HG02759 (cell line): ENCODE measurements around the gene MARVELD1.
"Not testable (repeated sequence)": the region's sequence is repeated elsewhere in the genome, so short reads cannot be mapped to it uniquely, and the experiment has no call there.

Experiments
- ATAC-seq: cut with Tn5 transposase; IDR thresholded peaks from one replicate; pipeline ENCODE4 v1.9.1; 2021; ENCODE audit warnings: mild to moderate bottlenecking, moderate library complexity; ENCODE audit not compliant: unreplicated experiment

Gene MARVELD1

DNA sequence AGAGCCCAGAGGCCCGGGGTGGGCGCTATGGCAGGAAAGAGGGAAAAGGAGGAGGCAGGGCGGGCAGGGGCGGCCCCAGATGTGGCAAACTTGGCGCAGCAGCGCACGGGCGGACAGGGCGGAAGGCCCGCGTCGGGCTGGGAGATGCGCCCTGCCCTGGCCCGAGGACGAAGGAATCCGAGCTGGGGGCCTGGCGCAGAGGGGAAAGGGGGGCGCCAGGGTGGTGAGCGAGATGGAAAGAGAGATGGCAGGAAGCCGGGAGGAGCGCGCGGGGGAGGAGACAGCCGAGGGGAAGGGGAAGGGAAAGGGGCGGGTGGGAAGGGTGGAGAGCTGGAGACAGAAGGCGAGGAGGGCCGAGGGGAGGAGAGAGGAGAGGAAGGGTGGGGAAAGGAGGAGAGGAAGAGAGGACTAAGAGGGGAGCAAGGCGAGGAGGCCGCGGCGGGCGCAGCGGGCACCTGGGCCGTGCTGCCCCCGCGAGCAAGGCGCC lies at the start of gene MARVELD1:
Gene MARVELD1 (plus strand): TSS at position 392 of the 487 bp plus-strand sequence. CDS start 147 bp downstream, outside the sequence.
- ATAC-seq, result no peak

DNA sequence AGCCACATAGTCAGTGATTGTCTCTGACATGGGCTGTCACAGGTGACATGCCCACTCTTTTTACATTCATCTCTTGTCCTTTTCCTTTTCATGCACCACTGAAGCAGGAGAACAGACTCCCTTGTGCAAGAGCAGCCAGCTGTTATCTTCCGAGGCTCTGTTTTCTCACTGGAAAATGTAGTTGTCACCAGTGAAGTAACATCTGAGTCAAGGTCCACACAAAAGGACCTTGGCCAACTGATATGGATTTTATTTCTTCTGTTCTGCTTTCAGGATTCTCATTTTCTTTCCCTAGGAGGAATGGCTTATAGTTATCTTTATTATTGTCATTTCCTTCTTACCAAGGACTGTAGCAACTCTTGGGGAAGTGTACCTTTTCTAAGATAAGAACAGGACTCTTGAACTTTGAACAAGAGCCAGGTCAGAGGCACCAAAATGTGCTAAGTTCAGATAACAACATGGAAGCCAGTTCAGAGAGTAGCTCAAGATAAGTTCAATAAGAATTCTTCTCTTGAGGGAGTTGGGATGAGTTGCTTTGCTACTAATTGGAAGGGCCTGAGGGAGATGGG lies 49.2 kb upstream of the MARVELD1 start:
- ATAC-seq, result no peak

- ATAC-seq, result no peak
Observed at GRCh38 chr10:97666992-97667391, 46.5 kb upstream of the MARVELD1 start.

DNA sequence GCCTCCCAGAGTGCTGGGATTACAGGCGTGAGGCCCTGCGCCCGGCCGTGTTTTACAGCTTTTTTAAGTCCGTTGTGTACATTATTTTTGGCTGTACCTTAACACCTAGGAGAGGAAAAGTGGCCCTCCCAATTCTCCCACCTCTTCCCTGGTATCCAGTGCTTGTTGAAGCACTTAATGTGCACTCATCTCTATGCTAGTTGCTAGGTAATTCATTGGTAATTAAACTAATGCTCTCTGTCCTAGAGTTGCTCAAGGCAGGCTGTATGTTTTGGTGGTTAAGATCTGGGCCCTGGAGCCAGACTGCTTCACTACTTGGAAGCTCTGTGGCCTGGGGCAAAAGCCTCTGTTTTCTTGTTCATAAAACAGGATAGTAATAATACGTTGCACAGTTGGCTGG lies 46.1 kb upstream of the MARVELD1 start:
- ATAC-seq, result no peak

DNA sequence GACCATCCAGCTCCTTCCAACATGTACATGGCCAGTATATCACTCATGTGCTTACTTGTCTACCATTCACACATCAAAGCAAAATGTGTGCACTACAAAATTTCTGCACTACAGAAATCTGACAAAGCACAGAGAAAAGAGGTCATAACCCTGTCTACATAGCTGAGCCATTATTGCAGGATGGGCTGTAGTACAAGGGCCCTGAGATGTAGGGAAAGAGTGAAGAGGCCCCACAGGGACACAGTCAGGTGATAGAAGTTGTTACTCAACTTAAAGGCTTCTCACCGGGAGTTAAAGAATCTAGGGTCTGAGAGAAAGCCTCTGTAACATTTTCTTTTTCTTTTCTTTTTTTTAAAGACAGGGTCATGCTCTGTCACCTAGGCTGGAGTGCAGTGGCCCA lies 44.0 kb upstream of the MARVELD1 start:
- no peak for ATAC-seq

GRCh38 chr10:97673736-97674525 lies 39.6 kb upstream of the MARVELD1 start:
- ATAC-seq, result no peak

DNA sequence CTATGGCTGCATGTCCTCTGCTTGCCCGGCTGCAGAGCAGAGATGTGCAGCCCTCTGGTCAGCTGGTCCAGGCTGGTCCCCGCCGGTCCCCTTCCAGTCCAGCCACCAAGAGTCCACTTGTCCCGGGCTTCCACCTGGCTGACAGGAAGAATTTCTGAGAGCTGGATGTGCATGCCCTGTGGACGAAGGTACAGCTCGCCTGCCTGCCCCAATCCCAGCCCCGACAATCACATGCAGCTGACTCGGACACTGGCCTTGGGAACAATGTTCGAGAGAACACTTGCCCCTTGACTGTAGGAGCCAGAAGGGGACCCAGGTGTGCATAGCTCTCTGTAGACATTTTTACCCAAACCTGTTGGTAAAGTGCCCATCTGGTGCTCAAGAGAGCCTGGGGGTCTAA lies 38.3 kb upstream of the MARVELD1 start:
- ATAC-seq, result no peak

- ATAC-seq, result peak; percentile 70
Observed at GRCh38 chr10:97676770-97677581, 36.6 kb upstream of the MARVELD1 start.

GRCh38 chr10:97679594-97679993 lies 33.9 kb upstream of the MARVELD1 start:
- ATAC-seq, result no peak

DNA sequence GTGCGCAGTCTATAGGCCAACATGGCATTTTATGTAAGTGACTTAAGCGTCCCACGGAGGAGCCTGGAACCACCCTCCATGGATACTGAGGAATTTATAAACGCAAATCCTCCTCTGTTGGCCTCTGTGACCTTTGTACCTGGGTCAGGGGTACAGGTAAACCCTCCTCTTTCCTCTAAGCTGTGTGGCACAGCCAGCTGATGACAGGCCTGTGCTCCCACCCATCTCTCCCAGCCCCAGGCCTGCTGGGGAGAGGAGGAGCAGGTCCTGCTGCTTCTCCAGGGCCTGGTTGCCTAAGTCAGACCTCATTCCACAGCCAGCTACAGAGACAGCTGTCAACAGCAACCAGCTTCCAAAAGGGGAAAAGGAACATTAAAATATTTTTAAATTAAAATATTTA lies 31.5 kb upstream of the MARVELD1 start:
- no peak for ATAC-seq

DNA sequence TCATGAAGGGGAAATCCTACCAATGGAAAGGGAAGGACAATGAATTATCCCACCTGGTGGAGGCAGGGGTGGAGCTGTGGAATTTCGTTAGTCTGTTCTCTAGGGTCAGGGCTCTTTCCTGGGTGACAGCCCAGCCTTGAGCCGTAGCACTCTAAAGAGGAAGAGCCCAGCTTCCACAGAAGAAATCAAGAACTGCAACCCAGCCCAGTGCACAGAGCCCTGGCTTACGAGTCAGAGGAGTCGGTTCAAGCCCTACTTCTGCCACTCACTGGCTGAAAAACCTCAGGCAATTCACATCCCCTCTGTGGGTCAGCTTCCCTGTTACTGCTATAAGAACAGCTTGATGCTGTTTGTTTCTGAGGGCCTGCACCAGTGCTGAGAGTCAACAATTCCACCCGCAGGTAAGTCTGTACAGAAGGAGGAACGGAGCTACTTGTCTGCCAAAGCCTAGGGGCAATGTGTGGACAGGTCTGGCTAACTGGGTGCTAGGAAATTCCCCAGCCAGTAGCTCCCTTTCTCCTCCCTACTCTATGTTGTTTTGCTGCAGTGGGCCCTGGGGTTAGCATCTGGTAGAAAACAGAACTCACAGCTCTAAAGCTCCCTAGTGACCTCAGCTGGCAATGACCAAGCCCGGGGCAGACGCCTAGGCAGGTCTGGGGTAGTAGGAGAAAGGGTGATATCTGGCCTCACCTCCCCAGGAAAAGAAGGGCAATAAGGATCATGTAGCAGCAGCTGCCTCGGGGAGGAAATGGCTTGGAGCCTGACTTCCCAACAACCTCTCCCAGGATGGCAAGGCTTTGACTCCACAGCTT lies 29.8 kb upstream of the MARVELD1 start:
- ATAC-seq, result no peak

DNA sequence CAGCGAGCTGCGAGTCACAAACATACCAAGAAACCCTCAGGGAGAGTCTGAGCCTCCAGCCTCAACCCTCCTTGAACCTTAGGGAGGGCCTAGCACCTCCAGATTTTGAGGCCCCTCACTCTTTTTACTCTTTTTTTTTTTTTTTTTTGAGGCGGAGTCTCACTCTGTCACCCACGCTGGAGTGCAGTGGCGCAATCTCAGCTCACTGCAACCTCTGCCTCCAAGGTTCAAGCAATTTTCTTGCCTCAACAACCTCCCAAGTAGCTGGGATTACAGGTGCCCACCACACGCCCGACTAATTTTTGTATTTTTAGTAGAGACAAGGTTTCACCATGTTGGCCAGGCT lies 29.2 kb upstream of the MARVELD1 start:
- ATAC-seq, result not testable (repeated sequence)

DNA sequence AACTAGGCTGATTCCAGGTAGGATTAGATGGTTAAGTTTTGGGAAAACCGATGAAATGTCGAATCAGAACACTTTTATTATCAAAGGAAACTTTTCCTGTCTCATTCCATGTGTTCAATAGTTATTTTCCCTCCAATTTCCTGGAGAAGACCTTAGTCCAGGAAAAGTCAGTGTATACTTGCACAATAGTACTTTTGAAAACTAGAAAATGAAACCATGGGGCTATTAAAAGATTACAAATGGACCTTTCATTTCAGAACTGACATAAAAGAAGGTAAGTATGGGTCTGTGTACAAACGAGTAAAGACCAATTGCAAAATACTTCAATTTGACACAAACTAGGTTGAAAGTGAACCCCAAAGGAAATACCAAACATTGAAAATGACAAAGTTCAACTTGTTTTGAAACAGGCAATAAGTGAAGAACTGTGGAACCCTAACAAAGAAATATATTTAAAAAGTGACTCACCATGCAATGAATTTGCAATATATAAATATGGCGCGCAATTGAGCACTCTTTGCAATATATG lies 28.6 kb upstream of the MARVELD1 start:
- ATAC-seq, result no peak

DNA sequence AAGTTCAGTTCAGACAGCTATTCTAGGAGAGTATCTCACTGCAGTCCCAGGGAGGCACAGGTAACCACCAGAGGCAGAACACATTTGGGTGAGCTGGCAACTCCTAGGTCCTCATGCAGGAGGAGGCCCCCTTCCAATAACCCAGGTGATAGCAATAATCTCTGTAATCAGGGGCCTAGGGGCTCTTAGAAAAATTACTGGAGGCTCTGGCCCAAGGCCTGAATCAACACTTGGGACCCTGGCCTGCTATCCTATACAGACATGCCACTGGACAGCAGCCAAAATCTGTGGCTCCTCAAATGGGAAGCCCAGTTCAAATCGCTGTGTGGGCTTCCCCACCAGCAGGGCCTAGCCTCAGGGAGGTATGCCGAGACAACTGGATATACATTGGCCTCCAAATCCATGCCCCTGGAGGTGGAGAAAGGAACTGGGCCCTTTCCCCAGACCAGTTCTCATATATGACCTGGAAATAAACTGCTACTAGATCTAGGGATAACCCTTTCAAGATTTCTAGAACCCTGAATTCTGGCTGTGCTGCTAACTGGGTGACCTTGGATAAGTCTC lies 28.1 kb upstream of the MARVELD1 start:
- ATAC-seq, result no peak

GRCh38 chr10:97686301-97686961 lies 27.1 kb upstream of the MARVELD1 start:
- no peak for ATAC-seq

- peak; percentile 93 for ATAC-seq
Observed at GRCh38 chr10:97686962-97687784, 26.4 kb upstream of the MARVELD1 start, which contains the start of gene AVPI1. TSS of gene AVPI1 (minus strand) at chr10:97687241. CDS start at chr10:97679905, 7,336 bp downstream.

DNA sequence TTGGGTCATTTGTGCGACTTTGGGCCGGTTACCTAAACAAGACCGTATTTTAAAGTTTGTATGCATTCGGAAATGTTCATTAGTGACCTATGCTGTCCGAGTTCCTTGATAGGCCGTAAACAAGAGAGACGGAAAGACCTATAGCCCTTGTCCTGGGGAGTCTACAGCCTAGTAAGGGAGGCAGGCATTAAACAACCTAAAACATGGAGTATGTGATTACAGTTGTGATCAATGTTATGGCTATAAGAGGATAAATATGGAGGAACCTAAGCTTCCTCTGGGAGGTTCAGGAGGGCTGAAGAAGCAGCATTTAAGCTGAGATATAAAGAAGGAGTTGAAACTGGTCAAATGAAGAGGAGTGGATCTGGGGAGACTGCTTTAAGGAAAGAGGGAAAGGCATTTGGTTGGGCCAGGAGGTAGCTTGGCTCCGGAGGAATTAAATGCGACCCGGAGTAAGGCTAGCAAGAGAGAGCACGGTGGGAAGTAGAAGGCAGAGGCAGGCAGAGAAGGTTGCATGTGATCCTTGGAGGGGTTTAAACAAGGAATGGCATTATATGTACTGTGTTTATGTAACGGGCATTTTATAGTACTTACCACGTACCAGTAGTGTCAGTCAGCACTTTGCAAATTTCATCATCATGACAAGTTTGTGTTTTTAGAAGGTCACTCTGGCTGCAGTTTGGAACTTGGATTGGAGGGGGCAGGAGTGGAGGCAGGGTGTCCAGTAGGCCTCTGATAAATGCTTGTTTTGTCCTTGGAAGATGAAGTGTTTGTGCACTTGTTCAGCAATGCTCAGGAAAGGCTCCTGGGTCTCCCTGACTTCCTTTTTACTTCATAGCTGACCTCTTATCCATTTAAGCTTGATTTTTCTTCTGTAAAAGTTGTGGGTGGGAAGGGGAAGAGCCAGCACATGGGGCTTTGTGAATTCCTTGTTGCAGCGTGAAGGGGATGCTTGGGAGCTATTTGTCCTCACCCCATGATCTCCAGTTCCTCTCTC lies 25.4 kb upstream of the MARVELD1 start:
- ATAC-seq, result no peak
